Cortex of kidney (tissue), 1 donor: ENCODE data around the gene SEMA6B.
"Not testable (repeated sequence)": the region's sequence is repeated elsewhere in the genome, so short reads cannot be mapped to it uniquely, and the experiment has no call there.

Experiments used
- DNase-seq: peaks from one replicate; lab custom pipeline; 2025; lab: John Stamatoyannopoulos, UW

SEMA6B gene

GRCh38 chr19:4547303-4548237 lies 11.9 kb downstream of the SEMA6B start:
- no peak for DNase-seq

DNA sequence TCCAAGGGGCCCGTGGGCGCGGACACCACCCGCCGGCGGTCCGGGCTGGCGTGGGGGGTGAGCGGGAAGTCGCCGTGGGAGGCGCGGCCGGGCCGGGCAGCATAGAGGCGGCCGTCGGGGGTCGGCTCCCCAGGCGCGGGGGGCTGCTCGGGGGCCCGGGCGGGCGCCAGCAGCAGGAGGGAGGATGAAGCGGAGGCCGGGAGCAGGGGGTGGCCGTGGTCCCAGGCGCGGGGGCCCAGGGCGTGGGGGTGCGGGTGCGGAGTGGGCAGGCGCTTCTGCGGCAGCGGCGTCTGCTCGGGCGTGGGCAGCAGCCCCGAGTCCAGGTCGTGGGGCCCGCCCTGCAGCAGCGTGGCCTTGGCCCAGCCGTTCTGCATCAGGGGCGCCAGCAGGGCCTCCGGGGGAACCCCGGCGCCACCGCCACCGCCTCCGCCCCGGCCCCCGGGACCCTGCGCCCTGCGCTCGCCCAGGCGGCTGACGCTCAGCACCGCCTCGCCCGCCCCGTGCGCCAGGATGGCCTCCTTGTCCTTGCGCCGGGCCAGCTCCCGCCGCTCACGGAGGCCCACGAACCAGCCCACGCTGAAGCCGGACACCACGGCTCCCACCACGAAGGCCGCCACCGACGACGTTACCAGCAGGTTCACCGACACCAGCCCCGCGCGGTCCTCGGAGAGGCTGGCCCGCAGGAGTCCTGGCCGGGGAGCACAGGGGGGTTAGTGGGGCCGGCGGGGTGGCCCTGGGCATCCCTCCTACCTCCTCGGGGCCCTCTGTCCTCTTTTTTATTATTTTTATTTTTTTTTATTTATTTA lies 15.4 kb downstream of the SEMA6B start:
- DNase-seq = no peak

DNA sequence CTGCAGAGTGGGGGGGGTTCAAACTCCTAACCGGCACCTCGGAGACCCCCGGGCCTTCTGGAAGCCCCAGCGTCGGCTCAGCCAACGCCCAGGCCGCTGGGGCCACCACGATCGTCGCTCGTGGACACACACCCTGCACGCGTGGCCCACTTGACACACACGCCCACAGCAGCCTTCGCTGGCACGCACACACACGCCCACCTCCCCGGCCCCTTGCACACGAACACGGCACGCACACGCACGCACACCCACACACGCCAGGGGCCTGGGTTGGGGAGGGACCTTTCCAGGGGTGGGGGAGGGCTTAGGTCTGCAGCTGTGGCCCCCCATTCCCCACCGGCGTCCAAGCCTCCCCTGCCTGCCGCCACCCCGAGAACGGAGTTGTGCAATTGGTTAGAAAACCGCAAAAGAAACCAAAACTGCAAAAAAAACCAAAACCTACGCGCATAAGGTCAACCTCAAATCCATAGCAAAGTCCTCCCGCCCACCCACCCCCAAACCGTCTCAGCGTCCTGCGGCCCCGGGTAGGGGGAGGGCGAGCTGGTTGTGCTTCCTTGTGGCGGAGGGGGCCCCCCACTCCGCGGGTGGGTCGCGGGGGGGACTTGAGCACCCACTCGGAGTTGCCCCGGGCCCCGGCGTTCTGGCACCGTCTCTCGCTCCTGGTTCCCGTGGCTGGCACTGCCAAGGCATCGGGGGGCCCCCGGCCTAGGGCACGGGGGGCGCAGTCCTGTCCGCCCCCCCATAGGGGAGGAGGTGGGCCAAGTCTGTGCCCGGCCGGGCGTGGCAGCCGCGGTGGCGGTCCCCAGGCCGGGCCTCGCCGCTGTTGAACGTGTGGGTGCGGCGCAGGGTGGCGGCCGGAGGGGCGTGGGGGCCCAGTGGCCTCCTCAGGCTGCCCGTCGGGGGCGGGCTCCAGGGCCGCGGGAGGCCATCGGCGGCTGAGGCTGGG lies 16.3 kb downstream of the SEMA6B start:
- no peak for DNase-seq

DNA sequence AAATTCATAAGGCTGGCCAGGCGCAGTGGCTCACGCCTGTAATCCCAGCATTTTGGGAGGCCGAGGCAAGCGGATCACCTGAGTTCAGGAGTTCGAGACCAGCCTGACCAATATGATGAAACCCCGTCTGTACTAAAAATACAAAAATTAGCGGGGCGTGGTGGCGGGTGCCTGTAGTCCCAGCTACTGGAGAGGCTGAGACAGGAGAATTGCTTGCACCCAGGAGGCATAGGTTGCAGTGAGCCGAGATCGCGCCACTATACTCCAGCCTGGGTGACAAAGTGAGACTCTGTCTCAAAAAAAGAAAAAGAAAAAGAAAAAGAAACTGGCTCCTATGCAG lies 17.7 kb downstream of the SEMA6B start:
- not testable (repeated sequence) for DNase-seq

DNA sequence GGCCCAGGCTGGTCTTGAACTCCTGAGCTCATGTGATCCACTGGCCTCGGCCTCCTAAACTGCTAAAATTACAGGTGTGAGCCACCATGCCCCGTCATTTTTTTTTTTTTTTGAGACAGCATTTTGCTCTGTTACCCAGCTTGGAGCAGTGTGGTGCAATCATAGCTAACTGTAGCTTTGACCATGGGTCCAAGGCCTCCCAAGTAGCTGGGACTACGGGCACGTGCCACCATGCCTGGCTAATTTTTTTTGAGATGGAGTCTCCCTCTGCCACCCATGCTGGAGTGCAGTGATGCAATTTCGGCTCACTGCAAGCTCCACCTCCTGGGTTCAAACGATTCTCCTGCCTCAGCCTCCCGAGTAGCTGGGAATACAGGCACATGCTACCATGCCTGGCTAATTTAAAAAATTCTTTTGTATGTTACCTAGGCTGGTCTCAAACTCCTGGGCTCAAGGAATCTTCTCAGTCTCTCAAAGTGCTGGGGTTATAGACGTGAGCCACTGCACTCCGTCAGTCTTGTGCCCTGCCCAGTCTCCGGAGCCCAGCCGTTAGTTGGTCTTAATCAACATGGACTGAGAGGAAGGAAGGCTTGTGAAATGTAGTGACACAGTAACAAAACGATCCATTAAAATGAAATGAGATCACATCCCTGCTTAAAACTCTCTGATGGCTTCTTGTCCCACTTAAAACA lies 18.2 kb downstream of the SEMA6B start:
- no peak for DNase-seq

- no peak for DNase-seq
These were observed 19.5 kb downstream of the SEMA6B start, which contains the start of gene LRG1 for GRCh38 chr19:4539693-4540581. LRG1 (minus strand) TSS chr19:4540036; CDS start chr19:4540013, 23 bp downstream.

- no peak for DNase-seq
These were observed 20.3 kb downstream of the SEMA6B start for GRCh38 chr19:4539169-4539692.

DNA sequence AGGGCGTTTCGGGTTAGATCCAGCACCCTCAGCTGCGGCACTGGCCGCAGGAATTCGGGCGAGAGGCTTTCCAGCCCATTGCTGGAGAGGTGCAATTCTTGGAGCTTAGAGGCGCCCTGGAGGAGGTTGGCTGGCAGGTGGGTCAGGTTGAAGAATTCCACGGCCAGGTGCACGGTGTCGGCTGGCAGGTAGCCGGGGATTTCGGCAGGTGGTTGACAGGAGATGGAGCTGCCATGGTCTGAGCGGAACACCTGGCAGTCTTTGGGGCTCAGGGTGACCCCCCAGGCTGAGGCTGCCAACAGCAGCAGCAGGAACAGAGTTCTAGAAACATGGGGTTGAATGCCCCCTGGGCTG lies 20.9 kb downstream of the SEMA6B start:
- DNase-seq = no peak

GRCh38 chr19:4537953-4538600 lies 21.4 kb downstream of the SEMA6B start:
- no peak for DNase-seq

- no peak for DNase-seq
These were observed 22.7 kb downstream of the SEMA6B start for GRCh38 chr19:4536798-4537197.

- no peak for DNase-seq
These were observed 24.4 kb downstream of the SEMA6B start, which contains the start of gene PLIN5 for GRCh38 chr19:4534836-4535658. PLIN5 (minus strand) TSS chr19:4535224; CDS start chr19:4534074, 1,150 bp downstream.

DNA sequence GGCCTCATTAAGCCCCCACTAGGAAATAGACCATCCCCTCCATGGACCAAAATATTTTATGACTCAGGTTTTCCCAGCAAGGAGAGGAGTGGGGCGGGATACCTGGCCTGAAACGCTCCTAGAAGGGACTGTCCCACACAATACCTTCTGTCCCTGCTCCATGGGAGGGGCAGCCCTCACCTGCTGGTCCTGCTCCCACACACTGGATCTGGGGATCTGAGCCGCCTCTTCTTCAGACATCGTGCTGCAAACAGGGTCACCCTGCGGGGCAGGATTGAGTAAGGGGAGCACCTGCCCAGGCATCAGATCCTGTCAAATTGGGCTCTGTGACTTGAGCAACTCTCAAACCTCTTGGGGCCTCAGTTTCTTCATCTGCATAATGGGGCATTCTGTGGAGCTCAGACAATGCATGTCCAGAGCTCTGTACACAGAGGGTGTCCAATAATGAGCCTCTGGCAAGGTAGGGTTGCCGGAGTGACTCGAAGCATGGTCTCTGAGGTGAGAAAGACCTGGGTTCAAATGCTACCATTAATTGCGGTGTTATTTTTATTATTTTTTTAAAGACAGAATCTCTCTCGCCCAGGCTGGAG lies 25.6 kb downstream of the SEMA6B start:
- DNase-seq = no peak

DNA sequence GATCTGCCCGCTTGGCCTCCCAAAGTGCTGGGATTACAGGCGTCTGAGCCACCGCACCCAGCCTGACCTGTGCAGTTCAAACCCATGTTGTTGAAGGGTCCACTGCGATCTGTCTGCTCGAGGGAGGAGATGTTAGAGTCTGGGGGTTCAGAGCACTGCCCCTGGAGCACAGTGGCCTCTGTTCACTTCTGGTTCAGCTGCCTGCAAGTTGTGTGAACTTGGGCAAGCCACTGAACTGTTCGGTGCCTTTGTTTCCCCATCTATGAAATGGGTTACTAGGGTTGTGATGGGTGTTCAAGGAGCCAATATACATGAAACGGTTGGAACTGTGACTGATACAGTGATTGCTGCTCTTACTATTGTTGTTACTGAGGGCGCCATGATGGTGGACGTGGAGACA lies 26.1 kb downstream of the SEMA6B start:
- no peak for DNase-seq

- DNase-seq = no peak
These were observed 27.8 kb downstream of the SEMA6B start for GRCh38 chr19:4531562-4532165.

GRCh38 chr19:4529924-4530522 lies 29.5 kb downstream of the SEMA6B start:
- no peak for DNase-seq

DNA sequence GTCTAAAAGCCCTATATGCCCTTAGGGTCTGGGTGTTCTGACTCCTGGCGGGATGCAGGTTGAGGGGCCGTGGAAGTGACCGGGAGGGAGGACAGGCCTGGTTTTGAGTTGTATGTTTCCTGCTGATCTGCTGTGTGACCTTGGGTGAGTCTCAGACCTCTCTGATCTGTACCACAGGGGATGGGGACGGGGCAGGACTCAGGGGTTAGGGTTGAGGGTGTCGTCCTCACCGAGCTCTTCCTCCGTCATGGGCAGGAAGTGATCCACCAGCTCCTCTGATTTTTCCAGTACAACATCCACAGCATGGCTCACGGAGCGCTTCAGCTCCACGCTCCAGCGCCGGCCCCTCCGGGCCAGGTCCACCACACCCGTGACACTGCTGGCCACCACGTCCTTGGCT lies 30.6 kb downstream of the SEMA6B start:
- DNase-seq = no peak

DNA sequence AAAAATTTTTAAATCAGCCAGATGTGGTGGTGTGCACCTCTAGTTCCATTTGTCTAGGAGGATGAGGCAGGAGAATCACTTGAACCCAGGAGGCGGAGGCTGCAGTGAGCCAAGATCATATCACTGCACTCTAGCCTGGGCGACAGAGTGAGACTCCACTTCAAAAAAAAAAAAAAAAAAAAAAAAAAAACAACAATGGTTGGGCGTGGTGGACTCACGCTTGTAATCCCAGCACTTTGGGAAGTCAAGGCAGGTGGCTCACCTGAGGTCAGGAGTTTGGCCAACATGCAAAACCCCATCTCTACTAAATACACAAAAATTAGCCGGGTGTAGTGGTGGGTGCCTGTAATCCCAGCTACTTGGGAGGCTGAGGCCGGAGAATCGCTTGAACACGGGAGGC lies 32.1 kb downstream of the SEMA6B start:
- not testable (repeated sequence) for DNase-seq
